CD4-positive, alpha-beta memory T cell (primary cell): ENCODE results near the gene USP10. TPM values are rescaled to one million over a fixed set of nuclear protein-coding genes. Genes with fewer than 3 reads are reported as not detected.

Experiments used
- CTCF ChIA-PET: fragments of 350-600 bp; sonication (Branson Sonifier 250); formaldehyde crosslinking; loops from one replicate; lab custom pipeline; 2021; ENCODE audit warnings: inconsistent platforms; ENCODE audit not compliant: partially characterized antibody; lab: Charles Lee
- POLR2A ChIA-PET: fragments of 350-600 bp; sonication (Branson Sonifier 250); formaldehyde crosslinking; loops from one replicate; lab custom pipeline; 2021; ENCODE audit not compliant: partially characterized antibody; lab: Charles Lee
- DNase-seq, 5 donors: peaks; one replicate each; pipeline versions ENCODE4 v3.0.0 to v3.0.0-alpha.2; 2020 to 2022; ENCODE audit warnings: mixed read lengths in 1 of 5
- H3K27ac ChIP-seq: one replicate; pipeline ENCODE4 v1.7.0; 2013; ENCODE audit warnings: low read depth, low read length
- H3K27me3 ChIP-seq: 2 replicates; pipeline ENCODE4 v1.7.0; 2013; ENCODE audit warnings: mild to moderate bottlenecking, low read length, moderate library complexity; ENCODE audit not compliant: insufficient read depth
- H3K36me3 ChIP-seq: 2 replicates; pipeline ENCODE4 v1.7.0; 2013; ENCODE audit warnings: mild to moderate bottlenecking, low read length, moderate library complexity; ENCODE audit not compliant: insufficient read depth
- H3K4me1 ChIP-seq: 2 replicates; pipeline ENCODE4 v1.7.0; 2013; ENCODE audit warnings: mild to moderate bottlenecking, low read length, moderate library complexity; ENCODE audit not compliant: insufficient read depth
- H3K4me3 ChIP-seq, 2 donors: one replicate each; pipeline ENCODE4 v1.7.0; 2013; ENCODE audit warnings: low read length in 2 of 2, mild to moderate bottlenecking in 1 of 2
- H3K9me3 ChIP-seq, 2 donors: one replicate each; pipeline ENCODE4 v1.7.0; 2013; ENCODE audit warnings: low read length in 2 of 2, control low read depth in 1 of 2; ENCODE audit not compliant: control insufficient read depth in 1 of 2
- H3K27ac Mint-ChIP-seq, 7 donors: one replicate each; pipeline ENCODE4 v1.8.0; 2020 to 2021; ENCODE audit warnings: mixed read lengths in 7 of 7, mild to moderate bottlenecking in 6 of 7, inconsistent platforms in 3 of 7, moderate library complexity in 3 of 7
- H3K27me3 Mint-ChIP-seq, 2 donors: one replicate each; pipeline ENCODE4 v1.8.0; 2020 to 2021; ENCODE audit warnings: mixed read lengths in 2 of 2
- H3K36me3 Mint-ChIP-seq, 2 donors: one replicate each; pipeline ENCODE4 v1.8.0; 2020 to 2021; ENCODE audit warnings: mixed read lengths in 2 of 2, inconsistent platforms in 1 of 2, mild to moderate bottlenecking in 1 of 2
- H3K4me1 Mint-ChIP-seq, 4 donors: one replicate each; pipeline ENCODE4 v1.8.0; 2020 to 2021; ENCODE audit warnings: mixed read lengths in 4 of 4, mild to moderate bottlenecking in 1 of 4
- H3K4me3 Mint-ChIP-seq, 8 donors: one replicate each; pipeline ENCODE4 v1.8.0; 2020 to 2021; ENCODE audit warnings: mixed read lengths in 8 of 8, mild to moderate bottlenecking in 7 of 8, moderate library complexity in 6 of 8, inconsistent platforms in 3 of 8
- H3K9me3 Mint-ChIP-seq, 8 donors: one replicate each; pipeline ENCODE4 v1.8.0; 2020 to 2021; ENCODE audit warnings: mixed read lengths in 8 of 8, mild to moderate bottlenecking in 5 of 8, inconsistent platforms in 3 of 8, moderate library complexity in 1 of 8
- intact Hi-C: fragments of 100-400 bp; cut with micrococcal nuclease; formaldehyde crosslinking; loops from one replicate; pipeline ENCODE4 v1.15.1; 2023
- polyA plus RNA-seq, 2 donors: library from polyadenylated mRNA; unstranded; fragments of 300-500 nt; fragmentation: Illumina TruSeq; gene quantifications; one replicate each; pipeline ENCODE4 v1.2.3, GENCODE V29; 2021
- total RNA-seq, 2 experiments: library from RNA; stranded (reverse); gene quantifications; one replicate each; pipeline ENCODE4 v1.2.3, GENCODE V29; 2021

USP10 gene
- total and polyA plus RNA-seq, 4 experiments from 2014 or later: 89.0 to 419 (median 181) TPM

DNA sequence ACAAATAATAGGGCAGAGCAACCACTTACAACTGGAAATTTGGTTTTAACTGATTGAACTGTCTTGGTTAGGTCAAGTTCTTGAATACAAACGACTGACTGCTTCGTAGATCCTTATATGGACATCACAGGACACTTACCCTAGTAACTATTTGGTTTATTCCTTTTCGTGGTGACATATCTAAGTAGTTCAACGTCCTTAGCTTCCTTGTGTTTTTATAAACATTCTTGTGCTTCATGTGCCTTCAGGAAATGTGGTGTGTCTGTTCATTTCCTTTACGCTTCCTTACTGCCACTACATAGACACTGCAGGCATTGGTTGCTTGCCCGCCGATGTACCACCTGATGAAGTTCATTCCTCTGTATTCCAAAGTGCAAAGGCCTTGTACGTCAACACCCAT lies 59.3 kb downstream of the USP10 start:
- intact Hi-C loops: no loop called here
- Histone ChIP-seq H3K27me3 (no peaks in the 10 kb centered on the region), H3K9me3 (no peaks in the 10 kb centered on the region), H3K36me3 (peaks cover 32% of the 10 kb centered on the region), H3K27ac (peak overlapping the region; percentile 62), H3K4me3 (peak overlapping the region in 1 of 2 donors; percentile 16), H3K4me1 (peaks cover 71% of the 10 kb centered on the region)
- Mint-ChIP-seq H3K36me3 (peaks cover 37 to 40% of the 10 kb centered on the region in 2 donors), H3K27ac (peak overlapping the region; percentile 78 to 98 (median 95)), H3K27me3 (no peaks in the 10 kb centered on the region), H3K4me3 (peak overlapping the region; percentile 55 to 80 (median 74)), H3K9me3 (no peaks in the 10 kb centered on the region), H3K4me1 (peaks cover 54 to 82% (median 71%) of the 10 kb centered on the region in 4 donors)
- ChIA-PET CTCF (interaction anchor here (0.6 to 3.9 kb wide), 9 partner anchors 11 to 212 kb away, joined by 3 to 32 read pairs (median 4); no protein-coding TSS in a partner anchor), POLR2A (interaction anchor here (0.8 to 3.1 kb wide), 9 partner anchors 8 to 255 kb away, joined by 3 to 23 read pairs (median 4); partner anchors contain the start of genes CRISPLD2, MEAK7 and ZDHHC7)
- DNase-seq: peak; percentile 70 to 90 (median 84)

DNA sequence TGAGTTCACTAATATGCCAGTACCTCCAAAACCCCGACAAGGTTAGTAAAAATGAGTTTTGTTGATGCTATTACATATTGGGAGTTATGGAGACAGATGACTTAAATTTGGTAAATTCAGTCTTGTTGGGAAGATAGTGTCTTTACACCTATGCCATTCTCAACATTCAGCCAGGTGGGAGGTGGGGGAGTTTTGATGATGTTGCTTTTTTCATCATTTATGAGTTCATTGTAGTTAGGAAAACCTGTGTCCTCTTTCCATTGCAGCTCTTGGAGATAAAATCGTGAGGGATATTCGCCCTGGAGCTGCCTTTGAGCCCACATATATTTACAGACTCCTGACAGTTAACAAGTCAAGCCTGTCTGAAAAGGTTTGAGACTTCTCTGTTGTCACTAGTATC lies 60.1 kb downstream of the USP10 start:
- Histone ChIP-seq H3K27me3 (no peaks in the 10 kb centered on the region), H3K27ac (peak overlapping the region; percentile 62), H3K36me3 (peaks cover 38% of the 10 kb centered on the region), H3K4me3 (no peak overlapping the region), H3K9me3 (no peaks in the 10 kb centered on the region), H3K4me1 (peaks cover 68% of the 10 kb centered on the region)
- intact Hi-C loops: no loop called here
- peak overlapping the region; percentile 78 to 98 (median 95) for H3K27ac Mint-ChIP-seq
- no peaks in the 10 kb centered on the region for H3K9me3 Mint-ChIP-seq
- H3K36me3 Mint-ChIP-seq: peaks cover 42 to 48% of the 10 kb centered on the region in 2 donors
- H3K4me1 Mint-ChIP-seq: peaks cover 50 to 81% (median 69%) of the 10 kb centered on the region in 4 donors
- ChIA-PET POLR2A (interaction anchor here (0.9 to 3.1 kb wide), 7 partner anchors 9 to 255 kb away, joined by 3 to 23 read pairs (median 5); partner anchors contain the start of genes CRISPLD2 and MEAK7), CTCF (interaction anchor here (0.9 to 3.9 kb wide), 7 partner anchors 13 to 211 kb away, joined by 3 to 32 read pairs (median 6); no protein-coding TSS in a partner anchor)
- H3K4me3 Mint-ChIP-seq: peak overlapping the region; percentile 26 to 80 (median 72)
- peak in 1 of 5 donors; percentile 26 for DNase-seq
- H3K27me3 Mint-ChIP-seq: no peaks in the 10 kb centered on the region

DNA sequence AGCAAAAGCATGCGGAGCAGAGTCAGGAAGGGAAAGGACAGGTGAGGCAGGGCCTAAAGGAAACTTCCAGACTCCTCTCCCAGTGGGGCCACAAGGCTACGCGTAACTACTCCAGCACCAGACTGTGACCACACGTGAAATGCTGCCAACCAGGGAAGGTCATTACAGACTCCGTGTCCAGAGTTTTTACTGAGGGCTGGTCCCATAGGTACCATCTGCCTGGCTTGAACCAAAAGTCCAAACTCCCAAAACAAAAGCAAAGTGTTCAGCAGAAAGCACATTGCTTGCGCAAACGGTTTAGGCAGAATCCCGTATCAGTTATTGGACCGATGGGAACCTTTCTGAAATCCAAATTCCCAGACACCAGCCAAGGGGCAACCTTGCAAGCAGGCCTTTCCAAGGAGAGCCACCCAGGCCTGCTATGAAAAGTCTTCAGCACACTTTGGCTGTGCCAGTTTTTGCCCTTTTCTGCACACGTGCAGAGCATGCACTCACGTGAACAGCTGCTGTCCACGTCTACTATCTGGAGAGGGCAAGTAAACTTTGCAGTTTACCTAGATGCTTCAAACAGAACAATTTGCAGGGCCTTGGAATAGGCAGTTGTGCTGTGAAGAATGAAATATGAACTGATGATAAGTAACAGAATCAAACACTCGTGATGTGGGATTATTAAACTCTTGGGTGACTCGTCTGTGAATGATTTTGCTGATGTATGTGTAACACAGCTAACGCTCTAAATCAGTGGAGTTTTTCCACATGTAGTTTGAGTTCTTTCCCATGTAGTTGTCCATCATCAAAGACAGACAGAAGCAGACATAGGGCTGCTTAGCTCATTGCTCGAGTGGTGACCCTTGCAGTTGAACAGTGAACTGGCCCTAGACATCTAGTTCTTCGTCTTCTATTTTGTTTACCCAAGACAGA lies 61.9 kb downstream of the USP10 start:
- peaks cover 52 to 80% (median 71%) of the 10 kb centered on the region in 4 donors for H3K4me1 Mint-ChIP-seq
- H3K27ac ChIP-seq: no peak overlapping the region

DNA sequence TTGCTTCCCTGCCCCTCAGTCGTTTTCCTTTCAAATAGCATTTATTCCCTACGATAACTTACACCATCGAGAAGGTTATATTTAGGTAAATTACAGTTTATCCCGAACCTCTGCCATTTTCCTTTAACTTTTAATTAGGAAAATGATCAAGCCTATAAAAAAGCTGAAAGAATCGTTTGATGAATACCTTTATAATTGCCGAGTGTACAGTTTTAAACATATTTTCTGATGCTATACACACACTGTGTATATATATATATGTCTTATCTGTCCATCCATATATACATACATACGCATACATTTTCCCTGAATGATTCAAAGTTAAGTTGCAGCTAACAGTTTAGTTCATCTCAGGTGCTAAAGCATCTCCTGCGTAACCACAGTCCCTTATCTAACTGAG lies 63.4 kb downstream of the USP10 start:
- ChIA-PET POLR2A (no interaction called here), CTCF (interaction anchor here (1.7 kb wide), 1 partner anchor 9 kb away, joined by 10 read pairs; no protein-coding TSS in a partner anchor)
- Mint-ChIP-seq H3K4me1 (peaks cover 50 to 81% (median 71%) of the 10 kb centered on the region in 4 donors), H3K27ac (peak overlapping the region in 2 of 7 donors; percentile 41 to 53), H3K4me3 (no peak overlapping the region), H3K27me3 (no peaks in the 10 kb centered on the region), H3K9me3 (no peaks in the 10 kb centered on the region), H3K36me3 (peaks cover 67 to 72% of the 10 kb centered on the region in 2 donors)
- Histone ChIP-seq H3K4me1 (peaks cover 67% of the 10 kb centered on the region), H3K27me3 (no peaks in the 10 kb centered on the region), H3K9me3 (no peaks in the 10 kb centered on the region), H3K36me3 (peaks cover 52% of the 10 kb centered on the region), H3K4me3 (no peak overlapping the region), H3K27ac (no peak overlapping the region)
- no peak for DNase-seq
- intact Hi-C loops: no loop called here

More for the DNA sequence above, 61.9 kb downstream of the USP10 start:
- intact Hi-C loops: no loop called here
- Mint-ChIP-seq H3K36me3 (peaks cover 59 to 60% of the 10 kb centered on the region in 2 donors), H3K4me3 (peak overlapping the region in 3 of 8 donors; percentile 17 to 78 (median 76)), H3K27ac (peak overlapping the region; percentile 78 to 98 (median 95)), H3K27me3 (no peaks in the 10 kb centered on the region), H3K9me3 (no peaks in the 10 kb centered on the region)
- Histone ChIP-seq H3K27me3 (no peaks in the 10 kb centered on the region), H3K4me3 (no peak overlapping the region), H3K9me3 (no peaks in the 10 kb centered on the region), H3K36me3 (peaks cover 51% of the 10 kb centered on the region), H3K4me1 (peaks cover 70% of the 10 kb centered on the region)
- POLR2A ChIA-PET: interaction anchor here (0.6 to 3.1 kb wide), 2 partner anchors 8 to 12 kb away, joined by 3 to 23 read pairs; no protein-coding TSS in a partner anchor
- no peak for DNase-seq
- CTCF ChIA-PET: interaction anchor here (1.3 to 3.9 kb wide), 3 partner anchors 8 to 210 kb away, joined by 4 to 32 read pairs (median 10); no protein-coding TSS in a partner anchor

DNA sequence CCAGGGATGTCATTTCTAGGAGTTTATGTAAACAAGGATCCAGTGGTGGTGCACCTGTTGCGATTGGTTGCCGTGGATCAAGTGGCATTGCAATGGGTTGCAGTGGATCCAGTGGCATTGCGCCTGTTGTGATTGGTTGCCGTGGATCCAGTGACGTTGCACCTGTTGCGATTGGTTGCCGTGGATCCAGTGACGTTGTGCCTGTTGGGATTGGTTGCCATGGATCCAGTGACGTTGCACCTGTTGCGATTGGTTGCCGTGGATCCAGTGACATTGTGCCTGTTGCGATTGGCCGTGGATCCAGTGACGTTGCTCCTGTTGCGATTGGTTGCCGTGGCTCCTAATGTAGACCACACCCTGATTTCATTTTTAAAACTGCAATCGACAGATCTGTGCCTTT lies 63.8 kb downstream of the USP10 start:
- no peak for DNase-seq
- intact Hi-C loops: no loop called here
- Mint-ChIP-seq H3K36me3 (peaks cover 71 to 77% of the 10 kb centered on the region in 2 donors), H3K4me1 (peaks cover 48 to 81% (median 69%) of the 10 kb centered on the region in 4 donors), H3K4me3 (peak overlapping the region in 1 of 8 donors; percentile 44), H3K27me3 (no peaks in the 10 kb centered on the region), H3K27ac (peak overlapping the region in 6 of 7 donors; percentile 16 to 91 (median 47)), H3K9me3 (no peaks in the 10 kb centered on the region)
- Histone ChIP-seq H3K4me1 (peaks cover 67% of the 10 kb centered on the region), H3K4me3 (no peak overlapping the region), H3K36me3 (peaks cover 52% of the 10 kb centered on the region), H3K27ac (no peak overlapping the region), H3K9me3 (no peaks in the 10 kb centered on the region), H3K27me3 (no peaks in the 10 kb centered on the region)
- ChIA-PET CTCF (interaction anchor here (1.7 kb wide), 1 partner anchor 10 kb away, joined by 10 read pairs; no protein-coding TSS in a partner anchor), POLR2A (no interaction called here)

DNA sequence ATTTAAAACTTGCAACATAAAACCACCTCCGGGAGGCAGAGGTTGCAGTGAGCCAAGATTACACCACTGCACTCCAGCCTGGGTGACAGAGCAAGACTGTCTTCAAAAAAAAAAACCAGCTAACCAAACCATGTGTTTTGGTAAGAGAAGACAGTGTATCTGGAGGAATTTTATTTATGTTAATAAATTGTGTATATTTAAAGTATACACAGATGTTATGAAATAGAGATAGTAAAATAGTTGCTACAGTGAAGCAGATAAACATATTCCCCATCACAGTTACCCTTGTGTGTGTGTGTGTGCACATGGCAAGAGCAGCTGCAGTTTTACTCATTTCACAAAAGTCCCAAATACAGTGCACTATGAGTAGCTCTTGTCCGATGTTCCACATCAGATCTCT lies 65.2 kb downstream of the USP10 start:
- peaks cover 49 to 80% (median 66%) of the 10 kb centered on the region in 4 donors for H3K4me1 Mint-ChIP-seq
- ChIA-PET CTCF (interaction anchor here (0.7 to 5.6 kb wide), 4 partner anchors 8 to 206 kb away, joined by 3 to 68 read pairs (median 7); no protein-coding TSS in a partner anchor), POLR2A (interaction anchor here (5.0 kb wide), 1 partner anchor 10 kb away, joined by 45 read pairs; no protein-coding TSS in a partner anchor)
- no peaks in the 10 kb centered on the region for H3K9me3 ChIP-seq
- H3K4me3 Mint-ChIP-seq: peak overlapping the region in 3 of 8 donors; percentile 40 to 65 (median 51)
- H3K36me3 Mint-ChIP-seq: peaks cover 83 to 87% of the 10 kb centered on the region in 2 donors
- no peak for DNase-seq
- H3K4me1 ChIP-seq: peaks cover 60% of the 10 kb centered on the region
- no peak overlapping the region for H3K4me3 ChIP-seq
- H3K27me3 ChIP-seq: no peaks in the 10 kb centered on the region
- H3K27me3 Mint-ChIP-seq: no peaks in the 10 kb centered on the region
- H3K27ac ChIP-seq: no peak overlapping the region
- H3K27ac Mint-ChIP-seq: peak overlapping the region; percentile 85 to 98 (median 95)
- H3K9me3 Mint-ChIP-seq: no peaks in the 10 kb centered on the region
- peaks cover 64% of the 10 kb centered on the region for H3K36me3 ChIP-seq
- intact Hi-C loops: no loop called here
